HL-60 (cell line): ENCODE results near the gene SIX1.

Experiments used
- DNase-seq, 2 experiments: peaks; one replicate each; pipeline ENCODE4 v3.0.0-alpha.2; 2010 to 2020; ENCODE audit warnings: low read depth in 1 of 2, low spot score in 1 of 2
- H3K27ac ChIP-seq: fragments of 250-450 bp; sonication (Bioruptor Pico); replicated peaks from 2 replicates; pipeline ENCODE4 v1.5.1; 2020; ENCODE audit warnings: mild to moderate bottlenecking, moderate library complexity
- H3K27me3 ChIP-seq: fragments of 250-450 bp; sonication (Bioruptor Pico); 2 replicates; pipeline ENCODE4 v1.5.1; 2021; ENCODE audit warnings: mild to moderate bottlenecking, moderate library complexity; ENCODE audit not compliant: insufficient read depth, poor library complexity, severe bottlenecking
- H3K4me3 ChIP-seq: replicated peaks from 2 replicates; pipeline ENCODE4 v1.5.1; 2011; ENCODE audit warnings: mild to moderate bottlenecking, control low read depth, low read length; ENCODE audit not compliant: insufficient read depth
- GABPA ChIP-seq: IDR thresholded peaks from 2 replicates; pipeline ENCODE4 v1.6.1; 2012; ENCODE audit warnings: low read depth
- POLR2AphosphoS5 ChIP-seq: IDR thresholded peaks from 2 replicates; pipeline ENCODE4 v1.6.1; 2012; ENCODE audit warnings: low read depth
- SPI1 ChIP-seq: IDR thresholded peaks from 2 replicates; pipeline ENCODE4 v1.6.1; 2012; ENCODE audit warnings: low read depth, mild to moderate bottlenecking, borderline replicate concordance
- TF ChIP-seq, protein P1 (sequence below): IDR thresholded peaks from one replicate; pipeline ENCODE4 v1.5.1; 2011; ENCODE audit warnings: low read length, control low read depth, inconsistent platforms; ENCODE audit not compliant: insufficient read depth
- TF ChIP-seq, protein P2 (sequence below): IDR thresholded peaks from 2 replicates; pipeline ENCODE4 v1.6.1; 2012; ENCODE audit warnings: low read depth; ENCODE audit not compliant: insufficient replicate concordance

SIX1 gene

DNA sequence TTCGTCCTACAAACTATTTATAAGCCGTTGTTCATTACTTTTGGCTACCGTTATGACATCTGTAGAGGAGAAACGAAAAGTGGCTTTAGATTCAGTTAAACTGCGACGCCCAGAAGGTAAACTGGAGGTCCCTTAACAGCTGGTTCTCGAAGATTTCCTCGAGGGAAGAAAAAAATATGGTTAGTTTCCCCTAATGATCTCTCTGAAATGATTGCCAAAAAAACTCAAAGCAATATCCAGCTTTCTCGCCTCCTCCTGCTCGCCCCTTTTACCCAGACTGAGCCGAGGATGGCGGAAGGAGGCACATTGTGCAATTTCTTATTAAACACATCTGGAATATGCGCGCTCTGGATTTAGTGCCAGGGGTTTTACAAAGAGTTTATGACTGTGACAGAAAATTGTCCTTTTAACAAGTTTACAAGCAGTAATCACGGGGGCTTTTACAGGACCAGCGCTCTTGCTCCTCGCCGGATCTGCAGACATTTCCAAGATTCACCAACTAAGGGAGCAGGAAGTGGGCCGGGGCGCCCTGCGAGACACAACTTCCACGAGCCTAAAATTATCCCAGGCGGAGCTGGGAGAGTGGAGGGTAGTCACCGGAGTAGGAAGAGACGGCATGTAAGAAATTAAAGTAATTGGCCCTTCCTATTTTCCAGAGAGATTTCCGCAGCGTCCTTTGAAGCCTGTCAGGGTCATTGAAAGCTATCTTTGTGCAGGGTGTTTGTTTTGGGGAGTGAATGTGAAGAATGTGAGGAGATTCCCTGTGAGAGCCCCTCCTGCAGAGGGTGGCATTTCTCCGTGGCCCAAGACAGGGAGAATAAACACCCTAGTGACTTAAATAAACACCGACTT, 5.6 kb downstream of the SIX1 start:
- no peak for TF ChIP-seq SPI1

DNA sequence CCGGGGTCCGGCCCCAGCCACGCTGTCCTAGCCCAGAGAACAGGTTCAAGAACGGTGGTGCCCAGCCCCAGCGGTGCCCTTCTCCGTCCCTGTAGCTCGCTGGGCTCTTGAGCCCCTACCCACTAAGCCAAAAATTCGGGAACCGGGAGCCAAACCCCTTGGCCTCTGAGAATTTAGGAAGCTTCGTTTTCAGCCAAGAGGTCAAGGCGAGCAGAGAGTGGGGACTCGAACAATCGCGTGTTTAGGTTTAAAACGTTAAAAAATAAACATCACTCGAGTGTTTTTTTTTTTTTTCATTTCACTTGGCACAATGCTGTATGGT, 6.2 kb downstream of the SIX1 start:
- Histone ChIP-seq H3K27me3 (peaks cover 81% of the 10 kb centered on the region), H3K27ac (no peak overlapping the region), H3K4me3 (no peak overlapping the region)
- TF ChIP-seq, protein P1, sequence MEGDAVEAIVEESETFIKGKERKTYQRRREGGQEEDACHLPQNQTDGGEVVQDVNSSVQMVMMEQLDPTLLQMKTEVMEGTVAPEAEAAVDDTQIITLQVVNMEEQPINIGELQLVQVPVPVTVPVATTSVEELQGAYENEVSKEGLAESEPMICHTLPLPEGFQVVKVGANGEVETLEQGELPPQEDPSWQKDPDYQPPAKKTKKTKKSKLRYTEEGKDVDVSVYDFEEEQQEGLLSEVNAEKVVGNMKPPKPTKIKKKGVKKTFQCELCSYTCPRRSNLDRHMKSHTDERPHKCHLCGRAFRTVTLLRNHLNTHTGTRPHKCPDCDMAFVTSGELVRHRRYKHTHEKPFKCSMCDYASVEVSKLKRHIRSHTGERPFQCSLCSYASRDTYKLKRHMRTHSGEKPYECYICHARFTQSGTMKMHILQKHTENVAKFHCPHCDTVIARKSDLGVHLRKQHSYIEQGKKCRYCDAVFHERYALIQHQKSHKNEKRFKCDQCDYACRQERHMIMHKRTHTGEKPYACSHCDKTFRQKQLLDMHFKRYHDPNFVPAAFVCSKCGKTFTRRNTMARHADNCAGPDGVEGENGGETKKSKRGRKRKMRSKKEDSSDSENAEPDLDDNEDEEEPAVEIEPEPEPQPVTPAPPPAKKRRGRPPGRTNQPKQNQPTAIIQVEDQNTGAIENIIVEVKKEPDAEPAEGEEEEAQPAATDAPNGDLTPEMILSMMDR, result no peak
- TF ChIP-seq GABPA, result no peak
- TF ChIP-seq SPI1, result no peak
- TF ChIP-seq, protein P2, sequence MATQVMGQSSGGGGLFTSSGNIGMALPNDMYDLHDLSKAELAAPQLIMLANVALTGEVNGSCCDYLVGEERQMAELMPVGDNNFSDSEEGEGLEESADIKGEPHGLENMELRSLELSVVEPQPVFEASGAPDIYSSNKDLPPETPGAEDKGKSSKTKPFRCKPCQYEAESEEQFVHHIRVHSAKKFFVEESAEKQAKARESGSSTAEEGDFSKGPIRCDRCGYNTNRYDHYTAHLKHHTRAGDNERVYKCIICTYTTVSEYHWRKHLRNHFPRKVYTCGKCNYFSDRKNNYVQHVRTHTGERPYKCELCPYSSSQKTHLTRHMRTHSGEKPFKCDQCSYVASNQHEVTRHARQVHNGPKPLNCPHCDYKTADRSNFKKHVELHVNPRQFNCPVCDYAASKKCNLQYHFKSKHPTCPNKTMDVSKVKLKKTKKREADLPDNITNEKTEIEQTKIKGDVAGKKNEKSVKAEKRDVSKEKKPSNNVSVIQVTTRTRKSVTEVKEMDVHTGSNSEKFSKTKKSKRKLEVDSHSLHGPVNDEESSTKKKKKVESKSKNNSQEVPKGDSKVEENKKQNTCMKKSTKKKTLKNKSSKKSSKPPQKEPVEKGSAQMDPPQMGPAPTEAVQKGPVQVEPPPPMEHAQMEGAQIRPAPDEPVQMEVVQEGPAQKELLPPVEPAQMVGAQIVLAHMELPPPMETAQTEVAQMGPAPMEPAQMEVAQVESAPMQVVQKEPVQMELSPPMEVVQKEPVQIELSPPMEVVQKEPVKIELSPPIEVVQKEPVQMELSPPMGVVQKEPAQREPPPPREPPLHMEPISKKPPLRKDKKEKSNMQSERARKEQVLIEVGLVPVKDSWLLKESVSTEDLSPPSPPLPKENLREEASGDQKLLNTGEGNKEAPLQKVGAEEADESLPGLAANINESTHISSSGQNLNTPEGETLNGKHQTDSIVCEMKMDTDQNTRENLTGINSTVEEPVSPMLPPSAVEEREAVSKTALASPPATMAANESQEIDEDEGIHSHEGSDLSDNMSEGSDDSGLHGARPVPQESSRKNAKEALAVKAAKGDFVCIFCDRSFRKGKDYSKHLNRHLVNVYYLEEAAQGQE, result no peak
- TF ChIP-seq POLR2AphosphoS5, result no peak
- DNase-seq, result no peak

More for the DNA sequence above, 5.6 kb downstream of the SIX1 start:
- no peak for DNase-seq
- Histone ChIP-seq H3K27ac (no peak overlapping the region), H3K27me3 (peaks cover 81% of the 10 kb centered on the region), H3K4me3 (no peak overlapping the region)

DNA sequence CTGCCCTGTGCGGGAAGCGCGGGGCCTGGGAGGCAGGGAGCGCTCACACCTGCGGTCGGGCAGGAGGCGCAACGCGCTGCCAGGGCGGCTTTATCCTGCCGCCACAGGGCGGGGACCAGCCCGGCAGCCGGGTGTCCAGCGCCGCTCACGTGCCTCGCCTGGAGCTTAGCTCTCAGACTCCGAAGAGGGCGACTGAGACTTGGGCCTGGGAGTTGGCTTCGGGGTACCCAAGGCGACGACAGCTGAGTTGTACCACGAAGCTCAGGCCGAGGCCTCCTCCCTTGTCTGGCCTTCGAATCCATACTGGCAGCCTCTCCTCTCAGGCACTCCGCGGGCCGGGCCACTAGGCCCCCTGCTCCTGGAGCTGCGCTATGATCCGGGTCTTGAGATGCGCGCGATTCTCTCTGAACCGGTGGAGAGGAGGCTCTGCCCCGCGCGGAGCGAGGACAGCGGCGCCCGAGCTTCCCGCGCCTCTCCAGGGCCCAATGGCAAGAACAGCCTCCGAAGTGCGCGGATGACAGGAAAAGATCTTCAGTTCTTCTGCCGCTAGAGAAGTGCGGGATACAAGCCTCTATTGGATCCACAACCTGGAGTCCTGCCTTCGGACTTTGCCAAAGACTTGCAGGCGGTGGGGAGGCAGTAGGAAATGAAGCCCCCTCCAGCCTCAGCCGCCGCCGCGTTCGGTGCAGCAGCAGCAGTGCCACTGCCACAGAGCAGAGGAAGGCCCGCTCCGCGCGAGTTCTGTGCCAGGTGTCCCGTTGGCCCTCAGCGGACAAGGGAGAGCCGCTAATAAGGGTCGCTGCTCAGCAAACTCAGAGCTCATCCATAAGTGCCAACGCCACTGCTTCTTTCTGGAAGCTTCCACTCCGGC, 6.8 kb downstream of the SIX1 start:
- Histone ChIP-seq H3K27me3 (peaks cover 81% of the 10 kb centered on the region), H3K4me3 (no peak overlapping the region), H3K27ac (no peak overlapping the region)
- no peak for DNase-seq
- TF ChIP-seq, protein P2, result no peak
- no peak for TF ChIP-seq GABPA
- TF ChIP-seq SPI1, result no peak
- no peak for TF ChIP-seq POLR2AphosphoS5
- TF ChIP-seq, protein P1, result no peak

DNA sequence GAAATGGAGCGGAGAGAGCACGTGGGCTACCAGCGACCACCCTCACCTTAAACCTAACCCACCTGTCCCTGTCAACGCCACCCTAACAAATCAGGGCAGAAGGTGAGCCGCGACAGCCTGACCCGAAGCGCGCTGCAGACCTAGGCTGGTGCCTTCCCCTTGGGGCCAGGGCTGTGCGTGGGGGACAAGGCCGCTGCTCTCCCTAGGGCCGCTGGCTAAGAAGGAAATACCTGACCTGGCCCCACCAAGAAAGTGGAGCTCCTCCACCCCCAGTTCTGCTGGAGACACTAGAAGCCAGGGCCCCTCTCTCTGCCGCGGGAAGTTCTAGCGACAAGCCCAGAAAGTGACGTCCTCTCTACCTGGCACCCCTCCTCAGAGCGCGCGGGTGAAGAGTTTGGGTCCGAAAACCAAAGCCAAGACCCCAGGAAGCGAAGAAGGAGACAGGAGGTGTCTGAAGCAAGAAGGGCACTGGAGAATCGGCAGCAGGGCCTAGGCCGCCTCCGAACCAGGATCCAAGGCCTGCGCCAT, 7.5 kb downstream of the SIX1 start:
- Histone ChIP-seq H3K27ac (no peak overlapping the region), H3K27me3 (peaks cover 81% of the 10 kb centered on the region), H3K4me3 (no peak overlapping the region)
- no peak for DNase-seq
- TF ChIP-seq GABPA, result no peak
- TF ChIP-seq, protein P2, result no peak
- no peak for TF ChIP-seq POLR2AphosphoS5
- TF ChIP-seq, protein P1, result no peak
- no peak for TF ChIP-seq SPI1
